Common myeloid progenitor, CD34-positive (primary cell): ENCODE measurements around the gene RARB.

Source experiments
- CTCF ChIA-PET: fragments of 350-600 bp; sonication (Branson Sonifier 250); formaldehyde crosslinking; loops from one replicate; lab custom pipeline; 2021; ENCODE audit warnings: antibody characterized with exemption; lab: Charles Lee
- POLR2A ChIA-PET: fragments of 350-600 bp; sonication (Branson Sonifier 250); formaldehyde crosslinking; loops from one replicate; lab custom pipeline; 2021; ENCODE audit warnings: antibody characterized with exemption; lab: Charles Lee
- DNase-seq, 3 donors: peaks; one replicate each; pipeline versions ENCODE4 v3.0.0 to v3.0.0-alpha.2; 2013
- H3K27ac ChIP-seq, 2 experiments: 1 replicate in 1 of 2; 2 replicates in 1 of 2; pipeline ENCODE4 v1.7.0; 2013; ENCODE audit warnings: inconsistent platforms in 2 of 2, low read length in 2 of 2, mild to moderate bottlenecking in 2 of 2, low read depth in 1 of 2, moderate library complexity in 1 of 2; ENCODE audit not compliant: severe bottlenecking in 2 of 2, insufficient read depth in 1 of 2, poor library complexity in 1 of 2
- H3K27me3 ChIP-seq, 5 experiments: replicated peaks in 2 of 5; 1 replicate in 3 of 5; 2 replicates in 2 of 5; pipeline versions ENCODE4 v1.6.1 to v1.7.0; 2013; ENCODE audit warnings: low read length in 4 of 5, mild to moderate bottlenecking in 2 of 5, moderate library complexity in 2 of 5, inconsistent platforms in 1 of 5; ENCODE audit not compliant: insufficient read depth in 5 of 5, control insufficient read depth in 4 of 5
- H3K36me3 ChIP-seq, 4 experiments: 1 replicate in 2 of 4; 2 replicates in 2 of 4; pipeline versions ENCODE4 v1.6.1 to v1.7.0; 2013; ENCODE audit warnings: low read length in 3 of 4, control low read depth in 1 of 4, mild to moderate bottlenecking in 1 of 4; ENCODE audit not compliant: control insufficient read depth in 4 of 4, insufficient read depth in 4 of 4
- H3K4me1 ChIP-seq, 4 experiments: 1 replicate in 3 of 4; 2 replicates in 1 of 4; pipeline versions ENCODE4 v1.6.1 to v1.7.1; 2013; ENCODE audit warnings: low read length in 3 of 4, mild to moderate bottlenecking in 3 of 4, control low read depth in 1 of 4, inconsistent platforms in 1 of 4, moderate library complexity in 1 of 4; ENCODE audit not compliant: control insufficient read depth in 4 of 4, insufficient read depth in 4 of 4; ENCODE audit errors: control extremely low read depth in 1 of 4
- H3K4me3 ChIP-seq, 7 experiments: 1 replicate in 4 of 7; 2 replicates in 3 of 7; pipeline versions ENCODE4 v1.5.1 to v1.7.0; 2013; ENCODE audit warnings: mild to moderate bottlenecking in 7 of 7, low read length in 6 of 7, moderate library complexity in 6 of 7, inconsistent platforms in 2 of 7, low read depth in 2 of 7, control low read depth in 1 of 7; ENCODE audit not compliant: insufficient read depth in 4 of 7, control insufficient read depth in 1 of 7; ENCODE audit errors: extremely low read depth in 1 of 7
- H3K9me3 ChIP-seq, 5 experiments: 1 replicate in 4 of 5; 2 replicates in 1 of 5; pipeline versions ENCODE4 v1.6.1 to v1.7.1; 2013; ENCODE audit warnings: low read length in 4 of 5, mild to moderate bottlenecking in 2 of 5, inconsistent platforms in 1 of 5, low read depth in 1 of 5, moderate library complexity in 1 of 5; ENCODE audit not compliant: control insufficient read depth in 4 of 5, insufficient read depth in 2 of 5; ENCODE audit errors: control extremely low read depth in 1 of 5
- WGBS: methylation state at CpG from one replicate; pipeline ENCODE4 v1.1.5; 2013; ENCODE audit not compliant: insufficient coverage; 5-methylcytosine and 5-hydroxymethylcytosine counted together

RARB gene

GRCh38 chr3:25580534-25580933 is 152.5 kb downstream of the RARB start:
- no peak overlapping the region for H3K27ac ChIP-seq
- POLR2A ChIA-PET, result no interaction called here
- 96% methylated on average over 8 of the region's 8 CpGs for WGBS
- no peaks in the 10 kb centered on the region for H3K36me3 ChIP-seq
- CTCF ChIA-PET, result interaction anchor here (3.0 kb wide), 1 partner anchor 13 kb away, joined by 16 read pairs; no protein-coding TSS in a partner anchor
- H3K4me1 ChIP-seq, result no peaks in the 10 kb centered on the region
- no peaks in the 10 kb centered on the region for H3K9me3 ChIP-seq
- H3K4me3 ChIP-seq, result no peak overlapping the region
- H3K27me3 ChIP-seq, result peaks cover 0 to 3% (median 0%) of the 10 kb centered on the region in 5 experiments
- no peak for DNase-seq

- no peaks in the 10 kb centered on the region for H3K36me3 ChIP-seq
- DNase-seq, result no peak
- WGBS, result 100% methylated on average over 5 of the region's 7 CpGs
- ChIA-PET POLR2A (no interaction called here), CTCF (interaction anchor here (1.2 to 3.0 kb wide), 2 partner anchors 9 to 12 kb away, joined by 4 to 16 read pairs; no protein-coding TSS in a partner anchor)
- no peaks in the 10 kb centered on the region for H3K27me3 ChIP-seq
- H3K9me3 ChIP-seq, result no peaks in the 10 kb centered on the region
- H3K4me1 ChIP-seq, result no peaks in the 10 kb centered on the region
- no peak overlapping the region for H3K27ac ChIP-seq
- H3K4me3 ChIP-seq, result no peak overlapping the region
Observed at GRCh38 chr3:25581335-25581734, 153.3 kb downstream of the RARB start.

- no peaks in the 10 kb centered on the region for H3K4me1 ChIP-seq
- no peaks in the 10 kb centered on the region for H3K36me3 ChIP-seq
- ChIA-PET CTCF (interaction anchor here (1.2 to 3.0 kb wide), 2 partner anchors 9 to 11 kb away, joined by 4 to 16 read pairs; no protein-coding TSS in a partner anchor), POLR2A (no interaction called here)
- WGBS, result 100% methylated on average over 3 of the region's 3 CpGs
- H3K9me3 ChIP-seq, result no peaks in the 10 kb centered on the region
- H3K4me3 ChIP-seq, result no peak overlapping the region
- no peaks in the 10 kb centered on the region for H3K27me3 ChIP-seq
- DNase-seq, result no peak
- H3K27ac ChIP-seq, result no peak overlapping the region
Observed at GRCh38 chr3:25581823-25582222, 153.8 kb downstream of the RARB start.

- POLR2A ChIA-PET, result no interaction called here
- no peak overlapping the region for H3K27ac ChIP-seq
- DNase-seq, result peak in 1 of 3 donors; percentile 41
- CTCF ChIA-PET, result interaction anchor here (3.0 kb wide), 1 partner anchor 11 kb away, joined by 16 read pairs; no protein-coding TSS in a partner anchor
- 95% methylated on average over 2 of the region's 2 CpGs for WGBS
- H3K4me1 ChIP-seq, result no peaks in the 10 kb centered on the region
- no peaks in the 10 kb centered on the region for H3K27me3 ChIP-seq
- no peak overlapping the region for H3K4me3 ChIP-seq
- no peaks in the 10 kb centered on the region for H3K9me3 ChIP-seq
- H3K36me3 ChIP-seq, result no peaks in the 10 kb centered on the region
Observed at GRCh38 chr3:25582242-25582641, 154.2 kb downstream of the RARB start.

GRCh38 chr3:25583343-25583742 is 155.3 kb downstream of the RARB start:
- no peaks in the 10 kb centered on the region for H3K9me3 ChIP-seq
- no peak overlapping the region for H3K27ac ChIP-seq
- H3K27me3 ChIP-seq, result no peaks in the 10 kb centered on the region
- no peaks in the 10 kb centered on the region for H3K36me3 ChIP-seq
- DNase-seq, result no peak
- WGBS, result 100% methylated on average over 10 of the region's 10 CpGs
- H3K4me1 ChIP-seq, result no peaks in the 10 kb centered on the region
- POLR2A ChIA-PET, result no interaction called here
- H3K4me3 ChIP-seq, result no peak overlapping the region
- CTCF ChIA-PET, result interaction anchor here (3.0 kb wide), 1 partner anchor 10 kb away, joined by 16 read pairs; no protein-coding TSS in a partner anchor

- POLR2A ChIA-PET, result no interaction called here
- Histone ChIP-seq H3K4me3 (no peak overlapping the region), H3K36me3 (no peaks in the 10 kb centered on the region), H3K27me3 (no peaks in the 10 kb centered on the region), H3K9me3 (no peaks in the 10 kb centered on the region), H3K4me1 (no peaks in the 10 kb centered on the region), H3K27ac (no peak overlapping the region)
- no peak for DNase-seq
- CTCF ChIA-PET, result interaction anchor here (1.2 kb wide), 1 partner anchor 9 kb away, joined by 3 read pairs; no protein-coding TSS in a partner anchor
- 97% methylated on average over 13 of the region's 17 CpGs for WGBS
Observed at GRCh38 chr3:25584011-25584789, 156.1 kb downstream of the RARB start.
